NCI-H446 treated with DMSO at 0.1 percent for 48 hours (cell line): ENCODE measurements around the gene PHYHD1.
A peak's percentile ranks its signal among the peaks of the same experiment; 100 is the strongest.
"Not testable (repeated sequence)": the region's sequence is repeated elsewhere in the genome, so short reads cannot be mapped to it uniquely, and the experiment has no call there.

ENCODE experiments used
- DNase-seq: peaks from one replicate; lab custom pipeline; 2025; lab: John Stamatoyannopoulos, UW

Gene PHYHD1

GRCh38 chr9:128921881-128922763 lies 1.3 kb downstream of the PHYHD1 start:
- no peak for DNase-seq

DNA sequence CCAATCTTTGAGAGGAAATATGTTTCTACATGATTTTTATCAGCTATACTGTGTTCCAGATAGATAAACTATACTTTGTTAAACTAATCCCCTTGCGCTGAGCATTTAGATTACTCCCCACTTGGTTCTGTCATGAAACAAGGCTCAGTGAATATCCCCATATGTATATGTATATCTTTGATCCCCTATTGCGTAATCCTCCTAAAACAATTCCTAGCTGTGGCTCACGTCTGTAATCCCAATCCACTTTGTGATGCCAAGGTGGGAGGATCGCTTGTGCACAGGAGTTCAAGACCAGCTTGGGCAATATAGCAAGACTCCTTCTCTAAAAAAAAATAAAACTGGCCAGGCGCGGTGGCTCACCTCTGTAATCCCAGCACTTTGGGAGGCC lies 2.7 kb downstream of the PHYHD1 start:
- DNase-seq, result no peak

- DNase-seq, result no peak
Measured at GRCh38 chr9:128927731-128928411, 7.1 kb downstream of the PHYHD1 start.

GRCh38 chr9:128928624-128929023 lies 7.8 kb downstream of the PHYHD1 start:
- no peak for DNase-seq

- no peak for DNase-seq
Measured at GRCh38 chr9:128929560-128929959, 8.8 kb downstream of the PHYHD1 start.

DNA sequence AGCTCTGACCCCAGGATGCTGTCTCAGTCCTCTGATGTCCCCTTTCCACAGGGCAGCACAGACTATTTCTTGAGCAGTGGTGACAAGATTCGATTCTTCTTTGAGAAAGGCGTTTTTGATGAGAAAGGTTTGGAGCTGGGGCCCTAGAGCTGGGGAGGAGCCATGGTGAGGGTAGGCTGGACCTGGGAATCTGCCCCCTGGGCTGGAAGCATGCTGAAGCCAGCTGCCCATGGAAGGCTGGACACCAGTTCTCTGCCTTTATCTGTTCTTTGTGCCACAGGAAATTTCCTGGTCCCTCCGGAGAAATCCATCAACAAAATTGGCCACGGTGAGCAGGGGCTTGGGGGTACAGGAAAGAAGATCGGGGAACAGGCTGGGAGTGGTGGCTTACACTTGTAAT lies 12.9 kb downstream of the PHYHD1 start:
- DNase-seq, result no peak

DNA sequence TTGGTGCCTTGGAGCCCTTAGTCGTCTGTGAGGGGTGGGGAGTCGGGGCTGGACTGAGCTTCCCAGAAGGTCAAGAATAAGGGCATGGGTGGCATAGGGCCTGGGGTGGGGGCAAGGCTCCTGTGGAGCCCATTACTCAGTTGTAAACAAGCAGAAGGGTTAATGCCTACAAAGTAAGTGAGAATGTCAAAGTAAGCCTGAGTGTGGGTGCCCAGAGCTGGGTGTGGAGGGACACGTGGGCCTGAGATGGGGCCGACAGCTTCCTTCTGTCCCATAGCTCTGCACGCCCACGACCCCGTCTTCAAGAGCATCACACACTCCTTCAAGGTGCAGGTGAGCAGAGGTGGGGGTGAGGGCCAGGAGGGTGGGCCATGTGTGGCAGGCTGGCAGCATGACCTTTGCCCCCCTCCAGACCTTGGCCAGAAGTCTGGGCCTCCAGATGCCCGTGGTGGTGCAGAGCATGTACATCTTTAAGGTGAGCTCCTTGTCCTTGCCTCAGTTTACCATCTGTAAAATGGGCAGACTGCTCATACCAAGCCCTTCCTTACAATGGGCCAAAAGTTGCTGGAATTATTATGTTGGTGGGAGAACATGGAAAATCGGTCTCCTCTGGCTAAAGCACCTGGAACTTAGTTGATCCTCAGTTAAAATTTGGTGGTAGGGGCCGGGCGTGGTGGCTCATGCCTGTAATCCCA lies 15.5 kb downstream of the PHYHD1 start:
- DNase-seq, result no peak

GRCh38 chr9:128937310-128938165 lies 16.8 kb downstream of the PHYHD1 start:
- DNase-seq, result no peak

GRCh38 chr9:128940271-128940921 lies 19.6 kb downstream of the PHYHD1 start:
- no peak for DNase-seq

GRCh38 chr9:128940946-128941755 lies 20.4 kb downstream of the PHYHD1 start:
- DNase-seq, result no peak

- DNase-seq, result no peak
Measured at GRCh38 chr9:128943832-128944620, 23.2 kb downstream of the PHYHD1 start.

GRCh38 chr9:128944966-128945365 lies 24.2 kb downstream of the PHYHD1 start:
- not testable (repeated sequence) for DNase-seq

DNA sequence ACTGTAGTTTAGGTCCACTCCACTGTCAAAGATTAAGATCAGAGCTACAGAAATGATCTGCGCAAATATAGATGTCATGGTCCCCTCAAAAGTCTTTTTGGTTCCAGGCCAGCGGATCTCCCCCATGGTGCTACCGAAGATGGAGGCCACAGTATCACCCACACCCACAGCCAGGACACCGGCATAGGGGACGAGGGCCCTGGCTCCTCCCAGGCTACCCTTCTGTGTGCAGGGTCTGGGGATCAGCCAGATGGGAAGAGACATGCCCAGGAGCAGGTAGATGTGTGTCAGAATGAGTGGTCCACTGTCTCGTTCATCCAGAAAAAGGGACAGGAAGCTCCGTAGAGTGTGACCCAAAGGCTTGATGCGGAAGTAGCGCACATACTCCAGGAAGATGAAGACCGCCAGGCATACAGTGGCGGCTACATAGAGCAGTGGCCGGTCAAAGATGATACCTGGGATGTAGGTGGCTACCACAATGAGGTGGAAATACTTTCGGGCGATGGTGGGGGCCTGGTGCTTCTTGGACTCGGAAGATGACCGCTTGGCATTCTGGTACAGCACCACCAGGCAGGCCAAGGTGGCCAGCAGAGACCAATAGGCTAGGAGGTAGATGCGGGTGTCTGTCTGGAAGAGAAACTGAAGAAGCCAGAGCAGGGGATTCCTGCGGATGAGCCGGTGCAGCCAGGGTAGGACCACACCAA lies 25.2 kb downstream of the PHYHD1 start:
- no peak for DNase-seq

- no peak for DNase-seq
Measured at GRCh38 chr9:128946571-128947276, 25.9 kb downstream of the PHYHD1 start.

GRCh38 chr9:128947277-128947526 lies 26.4 kb downstream of the PHYHD1 start:
- no peak for DNase-seq

DNA sequence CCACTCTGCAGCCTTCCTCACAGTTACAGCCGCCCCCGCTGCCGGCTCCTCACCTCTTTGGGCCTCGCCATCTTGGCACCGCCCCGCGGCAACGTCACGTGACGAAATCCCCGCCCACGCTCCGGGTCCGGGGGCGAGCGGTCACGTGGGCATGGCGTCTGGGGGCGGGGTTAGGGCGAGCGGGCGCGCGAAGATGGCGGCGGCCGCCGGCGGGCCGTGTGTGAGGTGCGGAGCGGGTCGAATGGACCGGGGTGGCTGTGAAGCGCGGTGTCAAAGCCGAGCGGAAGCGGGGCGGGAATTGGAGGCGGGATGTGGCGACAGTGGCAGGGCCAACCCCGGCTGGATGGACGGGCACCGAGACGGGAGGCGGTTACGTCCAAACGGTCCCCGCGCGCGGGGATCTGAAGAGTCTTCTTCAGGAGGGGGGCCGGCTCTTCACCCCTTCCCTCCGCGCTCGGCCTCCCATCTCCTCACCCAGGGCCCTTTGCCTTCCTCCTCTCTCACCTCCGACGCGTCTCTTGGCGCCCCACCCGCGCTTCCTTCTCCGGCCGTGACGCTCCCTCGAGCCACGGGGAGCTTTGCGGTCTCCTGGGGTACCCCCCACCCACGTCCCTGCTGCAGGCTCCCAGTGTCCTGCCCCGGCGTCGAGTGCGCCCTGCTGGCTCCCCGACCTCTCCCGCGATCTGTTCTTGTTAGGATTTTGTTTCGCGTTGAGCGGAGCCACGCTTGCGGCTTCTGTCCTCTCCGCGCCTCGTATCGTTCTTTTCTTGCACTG lies 26.9 kb downstream of the PHYHD1 start, which contains the start of the genes DOLK and NUP188:
TSS of gene DOLK (minus strand) at position 77 of the 775 bp plus-strand sequence. CDS start 300 bp downstream, outside the sequence.
TSS of gene NUP188 (plus strand) at position 173 of the 775 bp plus-strand sequence. CDS start at position 194, 21 bp downstream.
- DNase-seq, result peak; percentile 46

GRCh38 chr9:128961403-128961802 lies 40.6 kb downstream of the PHYHD1 start:
- not testable (repeated sequence) for DNase-seq
